NCI-H82 treated with DMSO at 0.1 percent for 48 hours (cell line): ENCODE data around the gene LZTS2.

Experiments
- DNase-seq: peaks from one replicate; lab custom pipeline; 2025; ENCODE audit not compliant: unreplicated experiment; lab: John Stamatoyannopoulos, UW

LZTS2 gene

DNA sequence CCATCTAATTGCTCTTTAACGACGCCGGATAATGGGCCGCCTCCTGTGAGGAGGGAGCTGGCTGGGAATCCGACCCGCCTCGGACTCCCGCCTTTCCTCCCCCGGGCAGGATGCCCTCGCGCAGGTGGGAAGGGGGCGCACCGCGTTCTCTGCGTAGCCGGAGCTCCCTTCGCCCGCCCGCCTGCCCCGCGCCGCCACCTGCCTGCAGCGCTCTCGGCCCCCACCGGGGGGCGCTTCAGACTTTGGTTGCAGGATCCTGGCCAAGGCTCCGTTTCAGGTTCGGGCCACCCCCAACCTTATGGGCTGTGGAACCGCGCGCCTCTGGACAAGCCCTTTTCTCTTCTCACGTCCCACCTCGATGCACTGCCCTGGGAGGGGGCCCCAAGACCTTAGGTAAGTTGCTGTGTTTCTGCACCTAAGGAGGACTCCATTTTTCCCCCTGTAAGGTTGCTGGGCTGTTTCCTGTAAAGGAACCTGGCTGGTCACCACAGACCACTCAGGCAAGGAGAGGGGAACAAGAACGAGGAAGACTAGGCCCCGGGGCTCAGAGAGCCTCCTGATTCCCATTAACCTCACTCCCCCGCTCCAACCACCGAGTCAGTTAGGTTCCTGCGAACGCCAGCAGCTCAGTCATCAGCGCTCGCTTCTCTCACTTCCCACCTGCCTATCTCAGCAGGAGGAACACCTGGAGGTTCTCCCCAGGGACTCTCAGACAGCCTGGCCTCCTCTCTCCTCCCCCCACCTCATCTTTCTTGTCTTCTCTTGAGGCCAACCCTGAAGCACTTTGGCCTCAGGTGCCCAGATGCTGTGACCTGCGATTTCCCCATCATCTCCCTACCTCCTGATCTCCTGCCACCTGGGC is 50.8 kb downstream of the LZTS2 start:
- DNase-seq: peak; percentile 42

DNA sequence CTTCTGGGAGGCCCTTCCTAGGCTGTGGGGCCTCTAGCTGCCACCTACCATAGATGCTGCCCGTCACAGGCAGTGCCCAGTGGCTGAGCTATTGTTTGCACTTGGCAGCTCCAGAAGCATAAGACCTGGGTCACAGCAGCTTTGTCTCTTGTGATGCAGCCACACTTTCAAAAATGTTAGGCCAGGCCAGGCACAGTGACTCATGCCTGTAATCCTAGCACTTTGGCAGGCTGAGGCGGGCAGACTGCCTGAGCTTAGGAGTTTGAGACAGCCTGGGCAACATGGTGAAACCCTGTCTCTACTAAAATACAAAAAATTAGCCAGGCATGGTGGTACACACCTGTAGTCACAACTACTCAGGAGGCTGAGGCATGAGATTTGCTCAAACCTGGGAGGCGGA is 52.7 kb downstream of the LZTS2 start:
- DNase-seq: no peak

DNA sequence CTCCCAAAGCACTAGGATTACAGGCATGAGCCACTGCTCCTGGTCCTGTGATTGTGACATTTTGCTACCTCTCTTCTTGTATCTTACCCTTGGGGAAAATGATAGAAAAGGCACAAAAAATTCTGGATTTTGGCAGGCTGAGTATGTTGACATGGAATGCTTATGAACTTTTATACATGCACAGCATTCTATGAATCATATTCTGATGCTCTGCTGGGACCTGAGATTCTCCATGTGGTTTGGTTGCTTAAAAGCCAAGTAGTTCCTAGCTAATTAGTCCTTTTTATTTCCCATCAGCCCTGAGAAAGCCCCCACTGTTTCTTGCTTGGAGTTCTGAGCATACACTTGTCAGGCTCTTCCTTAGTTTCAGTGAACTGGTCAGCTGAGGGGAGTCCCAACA is 53.9 kb downstream of the LZTS2 start:
- no peak for DNase-seq

DNA sequence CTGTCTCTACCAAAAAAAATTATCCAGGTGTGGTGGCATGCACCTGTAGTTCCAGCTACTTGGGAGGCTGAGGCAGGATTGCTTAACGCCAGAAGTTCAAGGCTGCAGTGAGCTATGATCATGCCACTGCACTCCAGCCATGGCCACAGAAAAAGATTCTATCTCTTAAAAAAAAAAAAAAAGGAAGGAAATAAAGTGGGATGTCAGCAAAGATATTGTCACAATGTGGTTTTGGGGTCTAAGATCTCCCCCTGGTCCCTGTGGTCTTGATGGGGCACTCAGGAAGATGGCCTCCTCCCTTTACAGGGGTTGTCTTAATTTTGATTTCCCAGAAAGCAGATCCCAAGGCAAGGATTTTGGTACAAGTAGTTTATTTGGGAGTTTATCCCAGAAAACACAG is 54.7 kb downstream of the LZTS2 start:
- no peak for DNase-seq

- DNase-seq: no peak
Observed at GRCh38 chr10:101054876-101055275, 55.3 kb downstream of the LZTS2 start.

DNA sequence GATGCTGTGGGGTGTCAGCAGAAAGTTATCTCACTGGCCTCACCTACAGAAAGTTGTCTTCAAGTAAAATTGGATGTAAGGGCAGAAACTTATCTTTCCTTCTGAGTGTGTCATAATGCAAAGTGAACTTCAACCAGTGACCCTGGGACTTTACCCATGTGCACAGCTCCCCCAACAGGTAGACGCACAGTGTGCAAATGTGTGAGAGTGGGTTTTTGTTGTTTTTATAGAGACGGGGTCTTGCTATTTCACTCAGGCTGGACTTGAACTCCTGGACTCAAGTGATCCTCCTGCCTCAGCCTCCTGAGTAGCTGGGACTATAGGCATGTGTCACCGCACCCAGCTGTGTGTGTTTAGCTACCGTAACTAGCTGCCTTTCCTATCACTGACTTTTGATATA is 55.8 kb downstream of the LZTS2 start:
- no peak for DNase-seq

- DNase-seq: no peak
Observed at GRCh38 chr10:101056365-101057151, 57.0 kb downstream of the LZTS2 start.
